ENCODE measurements around the gene SEPTIN8.

GRCh38 chr5:132749506-132749905 lies 27.5 kb downstream of the SEPTIN8 start:
- TF ChIP-seq, protein P1, sequence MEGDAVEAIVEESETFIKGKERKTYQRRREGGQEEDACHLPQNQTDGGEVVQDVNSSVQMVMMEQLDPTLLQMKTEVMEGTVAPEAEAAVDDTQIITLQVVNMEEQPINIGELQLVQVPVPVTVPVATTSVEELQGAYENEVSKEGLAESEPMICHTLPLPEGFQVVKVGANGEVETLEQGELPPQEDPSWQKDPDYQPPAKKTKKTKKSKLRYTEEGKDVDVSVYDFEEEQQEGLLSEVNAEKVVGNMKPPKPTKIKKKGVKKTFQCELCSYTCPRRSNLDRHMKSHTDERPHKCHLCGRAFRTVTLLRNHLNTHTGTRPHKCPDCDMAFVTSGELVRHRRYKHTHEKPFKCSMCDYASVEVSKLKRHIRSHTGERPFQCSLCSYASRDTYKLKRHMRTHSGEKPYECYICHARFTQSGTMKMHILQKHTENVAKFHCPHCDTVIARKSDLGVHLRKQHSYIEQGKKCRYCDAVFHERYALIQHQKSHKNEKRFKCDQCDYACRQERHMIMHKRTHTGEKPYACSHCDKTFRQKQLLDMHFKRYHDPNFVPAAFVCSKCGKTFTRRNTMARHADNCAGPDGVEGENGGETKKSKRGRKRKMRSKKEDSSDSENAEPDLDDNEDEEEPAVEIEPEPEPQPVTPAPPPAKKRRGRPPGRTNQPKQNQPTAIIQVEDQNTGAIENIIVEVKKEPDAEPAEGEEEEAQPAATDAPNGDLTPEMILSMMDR (IDR thresholded peaks at IDR 0.05; ENCODE audit: borderline replicate concordance, extremely low read depth, low read length, poor library complexity, severe bottlenecking), result no peak
- TF ChIP-seq EZH2 (IDR thresholded peaks at IDR 0.05; ENCODE audit: borderline replicate concordance, low read depth, low read length, severe bottlenecking), result no peak
